ENCODE measurements around the gene PSMD1.

DNA sequence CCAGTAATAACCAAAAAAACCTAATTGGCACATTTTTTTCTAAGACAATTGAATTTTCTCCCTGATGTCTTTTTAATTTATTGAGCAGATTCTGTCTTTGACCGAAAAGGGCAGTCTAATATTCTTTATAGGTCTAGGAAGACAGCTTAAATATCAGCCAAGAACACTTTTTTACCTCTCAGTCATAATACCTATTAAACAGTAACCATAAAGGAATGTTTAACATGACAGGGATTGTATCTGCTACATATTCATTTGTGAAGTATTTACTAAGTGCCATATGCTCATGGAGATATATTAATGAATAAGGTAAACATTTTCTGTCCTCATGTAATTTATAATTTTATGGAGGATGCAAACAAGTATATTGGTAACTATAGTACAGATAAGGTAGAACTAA lies 71.3 kb downstream of the PSMD1 start:
- TF ChIP-seq, protein P1, sequence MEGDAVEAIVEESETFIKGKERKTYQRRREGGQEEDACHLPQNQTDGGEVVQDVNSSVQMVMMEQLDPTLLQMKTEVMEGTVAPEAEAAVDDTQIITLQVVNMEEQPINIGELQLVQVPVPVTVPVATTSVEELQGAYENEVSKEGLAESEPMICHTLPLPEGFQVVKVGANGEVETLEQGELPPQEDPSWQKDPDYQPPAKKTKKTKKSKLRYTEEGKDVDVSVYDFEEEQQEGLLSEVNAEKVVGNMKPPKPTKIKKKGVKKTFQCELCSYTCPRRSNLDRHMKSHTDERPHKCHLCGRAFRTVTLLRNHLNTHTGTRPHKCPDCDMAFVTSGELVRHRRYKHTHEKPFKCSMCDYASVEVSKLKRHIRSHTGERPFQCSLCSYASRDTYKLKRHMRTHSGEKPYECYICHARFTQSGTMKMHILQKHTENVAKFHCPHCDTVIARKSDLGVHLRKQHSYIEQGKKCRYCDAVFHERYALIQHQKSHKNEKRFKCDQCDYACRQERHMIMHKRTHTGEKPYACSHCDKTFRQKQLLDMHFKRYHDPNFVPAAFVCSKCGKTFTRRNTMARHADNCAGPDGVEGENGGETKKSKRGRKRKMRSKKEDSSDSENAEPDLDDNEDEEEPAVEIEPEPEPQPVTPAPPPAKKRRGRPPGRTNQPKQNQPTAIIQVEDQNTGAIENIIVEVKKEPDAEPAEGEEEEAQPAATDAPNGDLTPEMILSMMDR (IDR thresholded peaks at IDR 0.05; ENCODE audit: borderline replicate concordance, extremely low read depth, low read length, poor library complexity, severe bottlenecking): no peak
- no peak for TF ChIP-seq EZH2 (IDR thresholded peaks at IDR 0.05; ENCODE audit: borderline replicate concordance, low read depth, low read length, severe bottlenecking)

All from DND-41 (cell line).